Endodermal cell (in vitro differentiated cells): ENCODE data around the gene UBE2K. TPM values are rescaled to one million over a fixed set of nuclear protein-coding genes. Genes with fewer than 3 reads are reported as not detected.
"Not testable (repeated sequence)": the region's sequence is repeated elsewhere in the genome, so short reads cannot be mapped to it uniquely, and the experiment has no call there.

Source experiments
- DNase-seq: peaks from one replicate; pipeline ENCODE4 v3.0.0-alpha.2; 2017
- H3K27ac ChIP-seq: 2 replicates; pipeline ENCODE4 v1.5.1; 2013; ENCODE audit warnings: mild to moderate bottlenecking, low read depth, low read length, moderate library complexity
- H3K27me3 ChIP-seq: 2 replicates; pipeline ENCODE4 v1.6.1; 2013; ENCODE audit warnings: mild to moderate bottlenecking, low read length, moderate library complexity; ENCODE audit not compliant: insufficient read depth, control insufficient read depth, poor library complexity, severe bottlenecking
- H3K36me3 ChIP-seq: 2 replicates; pipeline ENCODE4 v1.7.0; 2013; ENCODE audit warnings: mild to moderate bottlenecking, low read length, moderate library complexity; ENCODE audit not compliant: control insufficient read depth, insufficient read depth
- H3K4me1 ChIP-seq: one replicate; pipeline ENCODE4 v1.7.0; 2013; ENCODE audit warnings: low read length; ENCODE audit not compliant: control insufficient read depth, insufficient read depth
- H3K4me3 ChIP-seq: 2 replicates; pipeline ENCODE4 v1.5.1; 2013; ENCODE audit warnings: mild to moderate bottlenecking, low read length, moderate library complexity
- H3K9ac ChIP-seq: 2 replicates; pipeline ENCODE4 v1.6.1; 2013; ENCODE audit warnings: mild to moderate bottlenecking, low read length, moderate library complexity; ENCODE audit not compliant: poor library complexity, severe bottlenecking; ENCODE audit errors: extremely low read depth
- H3K9me3 ChIP-seq: 2 replicates; pipeline ENCODE4 v1.6.1; 2013; ENCODE audit warnings: mild to moderate bottlenecking, low read length, moderate library complexity; ENCODE audit not compliant: control insufficient read depth
- H3K27ac Mint-ChIP-seq: 2 replicates; pipeline ENCODE4 v1.8.0; 2020; ENCODE audit warnings: mixed read lengths
- H3K27me3 Mint-ChIP-seq: 2 replicates; pipeline ENCODE4 v1.8.0; 2021; ENCODE audit warnings: mild to moderate bottlenecking, mixed read lengths; ENCODE audit not compliant: insufficient read depth
- H3K36me3 Mint-ChIP-seq: 2 replicates; pipeline ENCODE4 v1.8.0; 2020; ENCODE audit warnings: low read depth, mixed read lengths
- H3K4me1 Mint-ChIP-seq: 2 replicates; pipeline ENCODE4 v1.8.0; 2020; ENCODE audit warnings: mixed read lengths
- H3K4me3 Mint-ChIP-seq: 2 replicates; pipeline ENCODE4 v1.8.0; 2020; ENCODE audit warnings: mild to moderate bottlenecking, moderate library complexity, mixed read lengths
- H3K9me3 Mint-ChIP-seq: 2 replicates; pipeline ENCODE4 v1.8.0; 2020; ENCODE audit warnings: mild to moderate bottlenecking, mixed read lengths
- WGBS, 2 experiments: methylation state at CpG; one replicate each; pipeline versions ENCODE4 v1.1.5 to v1.1.7; 2013; ENCODE audit warnings: missing lambda C conversion rate in 2 of 2, mixed read lengths in 1 of 2; ENCODE audit not compliant: insufficient coverage in 1 of 2, insufficient read length in 1 of 2; 5-methylcytosine and 5-hydroxymethylcytosine counted together
- total RNA-seq, 2 donors: library from RNA; stranded (reverse); fragmentation: NEBNext Ultra II Directional in 1 of 2; extraction: Animal tissue kit (Norgen Biotek cat#: 25700) in 1 of 2; gene quantifications; 2 replicates in 1 of 2; 3 replicates in 1 of 2; pipeline ENCODE4 v1.2.1, GENCODE V29; 2021
- TF ChIP-seq, protein P1 (sequence below): fragments of 200-600 bp; sonication (generic); conservative IDR thresholded peaks from 2 replicates; pipeline ENCODE4 v1.5.0; 2021; ENCODE audit warnings: antibody characterized with exemption, mild to moderate bottlenecking

UBE2K gene
- total RNA-seq, 2 donors from 2014 or later: 139 to 143 TPM

DNA sequence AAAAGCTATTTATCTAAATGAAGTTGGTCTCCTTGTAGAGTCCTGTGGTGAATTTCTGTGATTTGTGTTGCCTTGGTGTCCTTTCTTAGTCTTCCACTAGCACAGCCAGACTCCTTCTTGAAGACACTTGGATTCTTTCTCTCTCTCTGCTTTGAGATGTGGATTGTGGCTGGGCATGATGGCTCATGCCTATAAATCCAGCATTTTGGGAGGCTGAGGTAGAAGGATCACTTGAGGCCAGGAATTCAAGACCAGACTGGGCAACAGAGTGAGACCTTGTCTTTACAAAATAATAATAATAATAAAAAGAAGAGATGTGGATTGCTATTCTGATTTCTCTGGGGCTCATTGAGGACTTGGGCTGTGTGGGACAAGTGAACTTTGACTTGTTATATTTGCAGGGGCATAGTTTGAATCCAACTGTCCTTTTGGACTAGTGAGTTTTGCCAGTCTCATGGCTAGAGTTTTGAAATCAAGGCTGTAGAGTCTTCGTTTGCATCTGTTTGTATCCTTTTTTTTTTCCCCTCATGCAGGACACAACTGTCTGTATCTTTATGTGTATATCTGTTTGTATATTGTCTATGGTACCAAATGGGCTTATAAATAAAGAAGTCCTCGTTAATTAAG, 48.2 kb upstream of the UBE2K start:
- H3K9ac ChIP-seq: no peak overlapping the region
- H3K36me3 ChIP-seq: peaks cover 3% of the 10 kb centered on the region
- Mint-ChIP-seq H3K4me1 (no peaks in the 10 kb centered on the region), H3K9me3 (no peaks in the 10 kb centered on the region), H3K4me3 (no peak overlapping the region), H3K27me3 (no peaks in the 10 kb centered on the region), H3K36me3 (peaks cover 6% of the 10 kb centered on the region), H3K27ac (no peak overlapping the region)
- DNase-seq: no peak
- TF ChIP-seq, protein P1, sequence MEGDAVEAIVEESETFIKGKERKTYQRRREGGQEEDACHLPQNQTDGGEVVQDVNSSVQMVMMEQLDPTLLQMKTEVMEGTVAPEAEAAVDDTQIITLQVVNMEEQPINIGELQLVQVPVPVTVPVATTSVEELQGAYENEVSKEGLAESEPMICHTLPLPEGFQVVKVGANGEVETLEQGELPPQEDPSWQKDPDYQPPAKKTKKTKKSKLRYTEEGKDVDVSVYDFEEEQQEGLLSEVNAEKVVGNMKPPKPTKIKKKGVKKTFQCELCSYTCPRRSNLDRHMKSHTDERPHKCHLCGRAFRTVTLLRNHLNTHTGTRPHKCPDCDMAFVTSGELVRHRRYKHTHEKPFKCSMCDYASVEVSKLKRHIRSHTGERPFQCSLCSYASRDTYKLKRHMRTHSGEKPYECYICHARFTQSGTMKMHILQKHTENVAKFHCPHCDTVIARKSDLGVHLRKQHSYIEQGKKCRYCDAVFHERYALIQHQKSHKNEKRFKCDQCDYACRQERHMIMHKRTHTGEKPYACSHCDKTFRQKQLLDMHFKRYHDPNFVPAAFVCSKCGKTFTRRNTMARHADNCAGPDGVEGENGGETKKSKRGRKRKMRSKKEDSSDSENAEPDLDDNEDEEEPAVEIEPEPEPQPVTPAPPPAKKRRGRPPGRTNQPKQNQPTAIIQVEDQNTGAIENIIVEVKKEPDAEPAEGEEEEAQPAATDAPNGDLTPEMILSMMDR: no peak
- no peaks in the 10 kb centered on the region for H3K9me3 ChIP-seq
- 83 to 96% methylated on average over 1 to 2 of the region's 2 CpGs for WGBS, 2 experiments
- no peak overlapping the region for H3K27ac ChIP-seq
- no peak overlapping the region for H3K4me3 ChIP-seq
- no peaks in the 10 kb centered on the region for H3K4me1 ChIP-seq
- no peaks in the 10 kb centered on the region for H3K27me3 ChIP-seq

DNA sequence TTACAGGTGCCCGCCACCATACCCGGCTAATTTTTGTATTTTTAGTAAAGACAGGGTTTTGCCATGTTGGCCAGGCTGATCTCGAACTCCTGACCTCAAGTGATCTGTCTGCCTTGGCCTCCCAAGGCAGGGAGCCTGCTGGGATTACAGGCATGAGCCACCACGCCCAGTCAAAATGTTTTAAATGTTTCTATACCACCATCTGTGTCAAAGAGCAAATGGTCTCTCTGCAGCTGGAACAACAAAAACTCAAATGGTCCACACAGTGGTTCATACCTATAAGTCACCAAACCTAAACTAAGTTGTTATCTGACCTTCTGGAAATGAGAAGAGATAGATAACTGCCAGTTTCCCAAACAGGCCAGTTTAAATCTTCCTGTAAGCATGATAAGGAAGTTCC, 46.4 kb upstream of the UBE2K start:
- not testable (repeated sequence) for DNase-seq, H3K27me3 ChIP-seq, H3K4me1 Mint-ChIP-seq

DNA sequence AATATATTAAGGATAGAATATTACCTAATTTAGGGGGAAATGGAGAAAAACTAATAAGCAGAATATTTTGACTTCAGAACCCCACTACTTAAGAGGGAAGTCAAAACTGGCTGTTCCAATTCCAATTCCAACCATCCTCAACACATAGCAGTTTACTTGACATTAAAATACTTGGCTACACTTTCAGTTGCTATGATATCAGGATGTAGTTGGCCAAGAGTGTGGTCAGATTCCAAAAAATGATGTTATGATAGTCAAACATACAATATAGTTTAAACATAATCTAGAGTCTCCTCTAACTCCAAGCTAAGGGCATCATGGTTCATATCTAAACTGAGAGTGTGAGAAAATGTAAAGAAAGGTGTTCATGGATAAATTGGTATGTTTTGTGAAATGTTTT, 42.7 kb upstream of the UBE2K start:
- H3K4me3 ChIP-seq: no peak overlapping the region
- Mint-ChIP-seq H3K4me1 (no peaks in the 10 kb centered on the region), H3K36me3 (peaks cover 6% of the 10 kb centered on the region), H3K4me3 (no peak overlapping the region), H3K27ac (no peak overlapping the region), H3K9me3 (no peaks in the 10 kb centered on the region), H3K27me3 (no peaks in the 10 kb centered on the region)
- no peak for DNase-seq
- TF ChIP-seq, protein P1: no peak
- no peaks in the 10 kb centered on the region for H3K4me1 ChIP-seq
- H3K9me3 ChIP-seq: no peaks in the 10 kb centered on the region
- no peak overlapping the region for H3K27ac ChIP-seq
- H3K9ac ChIP-seq: no peak overlapping the region
- H3K36me3 ChIP-seq: peaks cover 3% of the 10 kb centered on the region
- no peaks in the 10 kb centered on the region for H3K27me3 ChIP-seq

More for the DNA sequence above, 46.4 kb upstream of the UBE2K start:
- not testable (repeated sequence) for H3K9ac ChIP-seq, H3K9me3 ChIP-seq, H3K36me3 ChIP-seq, H3K27me3 Mint-ChIP-seq, H3K9me3 Mint-ChIP-seq, H3K27ac Mint-ChIP-seq, H3K4me3 Mint-ChIP-seq, H3K27ac ChIP-seq, H3K4me1 ChIP-seq, H3K4me3 ChIP-seq, H3K36me3 Mint-ChIP-seq
- WGBS, 2 experiments: 92 to 97% methylated on average over 4 of the region's 4 CpGs

DNA sequence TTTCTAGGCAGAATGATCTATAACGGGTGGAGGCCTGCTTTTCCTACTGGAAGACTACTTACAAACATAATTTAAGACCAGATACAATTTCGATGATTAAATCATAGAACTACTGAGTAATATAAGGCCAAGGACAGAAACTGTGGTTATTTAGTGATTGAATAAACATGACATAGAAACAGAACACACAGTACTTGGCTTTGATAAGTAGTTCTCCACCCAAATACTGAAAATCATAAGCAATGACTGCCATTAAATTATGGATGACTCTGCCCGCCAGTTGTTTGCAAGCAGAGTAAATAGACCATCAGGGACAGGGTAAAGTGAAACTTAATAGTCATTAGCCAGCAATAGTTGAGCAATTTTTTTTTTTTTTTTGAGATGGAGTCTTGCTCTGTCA, 42.1 kb upstream of the UBE2K start:
- H3K27me3 ChIP-seq: no peaks in the 10 kb centered on the region
- H3K4me1 Mint-ChIP-seq: no peaks in the 10 kb centered on the region
- no peak overlapping the region for H3K4me3 Mint-ChIP-seq
- peaks cover 3% of the 10 kb centered on the region for H3K36me3 ChIP-seq
- no peak overlapping the region for H3K4me3 ChIP-seq
- 85 to 100% methylated on average over 1 to 3 of the region's 3 CpGs for WGBS, 2 experiments
- H3K27ac ChIP-seq: no peak overlapping the region
- no peak overlapping the region for H3K27ac Mint-ChIP-seq
- peaks cover 4% of the 10 kb centered on the region for H3K36me3 Mint-ChIP-seq
- H3K27me3 Mint-ChIP-seq: no peaks in the 10 kb centered on the region
- no peak for DNase-seq
- TF ChIP-seq, protein P1: no peak
- H3K9me3 ChIP-seq: no peaks in the 10 kb centered on the region
- H3K9ac ChIP-seq: no peak overlapping the region
- H3K9me3 Mint-ChIP-seq: no peaks in the 10 kb centered on the region
- H3K4me1 ChIP-seq: no peaks in the 10 kb centered on the region

DNA sequence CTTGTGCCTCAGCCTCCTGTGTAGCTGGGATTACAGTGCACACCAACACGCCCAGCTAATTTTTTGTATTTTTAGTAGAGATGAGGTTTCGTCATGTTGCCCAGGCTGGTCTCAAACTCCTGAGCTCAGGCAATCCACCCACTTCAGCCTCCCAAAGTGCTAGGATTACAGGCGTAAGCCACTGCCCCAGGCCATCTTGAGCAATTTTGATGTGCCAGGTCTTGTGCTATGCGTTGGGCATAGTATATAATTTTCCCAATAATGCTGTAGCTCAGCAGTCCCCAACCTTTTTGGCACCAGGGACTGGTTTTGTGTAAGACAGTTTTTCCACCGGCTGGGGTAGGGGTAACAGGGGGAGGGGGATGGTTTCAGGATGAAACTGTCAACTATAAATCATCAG, 41.3 kb upstream of the UBE2K start:
- H3K27me3 Mint-ChIP-seq, H3K27me3 ChIP-seq, H3K9me3 ChIP-seq, H3K9me3 Mint-ChIP-seq, H3K36me3 ChIP-seq, H3K4me3 ChIP-seq, H3K27ac ChIP-seq, H3K4me1 Mint-ChIP-seq, H3K36me3 Mint-ChIP-seq, DNase-seq, H3K27ac Mint-ChIP-seq, H3K4me3 Mint-ChIP-seq, H3K9ac ChIP-seq, H3K4me1 ChIP-seq: not testable (repeated sequence)
- 87 to 91% methylated on average over 3 to 5 of the region's 5 CpGs for WGBS, 2 experiments
